Measurements from ENCODE around the gene OR13C2.
"Not testable (repeated sequence)": the region's sequence is repeated elsewhere in the genome, so short reads cannot be mapped to it uniquely, and the experiment has no call there.

OR13C2 gene, protein sequence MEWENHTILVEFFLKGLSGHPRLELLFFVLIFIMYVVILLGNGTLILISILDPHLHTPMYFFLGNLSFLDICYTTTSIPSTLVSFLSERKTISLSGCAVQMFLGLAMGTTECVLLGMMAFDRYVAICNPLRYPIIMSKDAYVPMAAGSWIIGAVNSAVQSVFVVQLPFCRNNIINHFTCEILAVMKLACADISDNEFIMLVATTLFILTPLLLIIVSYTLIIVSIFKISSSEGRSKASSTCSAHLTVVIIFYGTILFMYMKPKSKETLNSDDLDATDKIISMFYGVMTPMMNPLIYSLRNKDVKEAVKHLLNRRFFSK

GRCh38 chr9:104605527-104605926 lies at the start of gene OR13C2:
TSS of gene OR13C2 (minus strand) at chr9:104605627. CDS start at chr9:104605627, 0 bp downstream.
- H3K36me3 ChIP-seq (ENCODE audit: insufficient read depth, low read length); H4K20me1 ChIP-seq (ENCODE audit: insufficient read depth, low read length); H3K4me3 ChIP-seq (ENCODE audit: low read depth, low read length, poor library complexity, severe bottlenecking); H3F3A ChIP-seq (ENCODE audit: insufficient read depth, low read length); H3K9ac ChIP-seq (ENCODE audit: low read length); H3K27ac ChIP-seq (ENCODE audit: low read depth, low read length, poor library complexity, severe bottlenecking); H3K4me1 ChIP-seq (ENCODE audit: insufficient read depth, low read length, severe bottlenecking); H3K9me3 ChIP-seq (ENCODE audit: low read length); H2AFZ ChIP-seq (ENCODE audit: low read length); H3K79me2 ChIP-seq (ENCODE audit: insufficient read depth, low read length); H3K27me3 ChIP-seq (ENCODE audit: insufficient read depth, low read length); H3K4me2 ChIP-seq (ENCODE audit: low read length); H3K9me2 ChIP-seq (ENCODE audit: low read depth, low read length): not testable (repeated sequence)

- no peaks in the 10 kb centered on the region for H4K20me1 ChIP-seq (ENCODE audit: insufficient read depth, low read length)
- no peak overlapping the region for H3K4me3 ChIP-seq (ENCODE audit: low read depth, low read length, poor library complexity, severe bottlenecking)
- no peaks in the 10 kb centered on the region for H3K9me3 ChIP-seq (ENCODE audit: low read length)
- TF ChIP-seq EZH2 (IDR thresholded peaks at IDR 0.05; ENCODE audit: borderline replicate concordance, low read length) (no peak), CTCF (IDR thresholded peaks at IDR 0.05; ENCODE audit: low read length) (no peak)
- no peaks in the 10 kb centered on the region for H3K79me2 ChIP-seq (ENCODE audit: insufficient read depth, low read length)
- no peak overlapping the region for H3K27ac ChIP-seq (ENCODE audit: low read depth, low read length, poor library complexity, severe bottlenecking)
- H3K9me2 ChIP-seq (ENCODE audit: low read depth, low read length): no peaks in the 10 kb centered on the region
- no peaks in the 10 kb centered on the region for H3K36me3 ChIP-seq (ENCODE audit: insufficient read depth, low read length)
- H2AFZ ChIP-seq (ENCODE audit: low read length): no peak overlapping the region
- H3K4me1 ChIP-seq (ENCODE audit: insufficient read depth, low read length, severe bottlenecking): no peaks in the 10 kb centered on the region
- no peaks in the 10 kb centered on the region for H3F3A ChIP-seq (ENCODE audit: insufficient read depth, low read length)
- no peaks in the 10 kb centered on the region for H3K27me3 ChIP-seq (ENCODE audit: insufficient read depth, low read length)
- no peak overlapping the region for H3K4me2 ChIP-seq (ENCODE audit: low read length)
- H3K9ac ChIP-seq (ENCODE audit: low read length): no peak overlapping the region
These were observed 30.0 kb upstream of the OR13C2 start for GRCh38 chr9:104635456-104635855.

DNA sequence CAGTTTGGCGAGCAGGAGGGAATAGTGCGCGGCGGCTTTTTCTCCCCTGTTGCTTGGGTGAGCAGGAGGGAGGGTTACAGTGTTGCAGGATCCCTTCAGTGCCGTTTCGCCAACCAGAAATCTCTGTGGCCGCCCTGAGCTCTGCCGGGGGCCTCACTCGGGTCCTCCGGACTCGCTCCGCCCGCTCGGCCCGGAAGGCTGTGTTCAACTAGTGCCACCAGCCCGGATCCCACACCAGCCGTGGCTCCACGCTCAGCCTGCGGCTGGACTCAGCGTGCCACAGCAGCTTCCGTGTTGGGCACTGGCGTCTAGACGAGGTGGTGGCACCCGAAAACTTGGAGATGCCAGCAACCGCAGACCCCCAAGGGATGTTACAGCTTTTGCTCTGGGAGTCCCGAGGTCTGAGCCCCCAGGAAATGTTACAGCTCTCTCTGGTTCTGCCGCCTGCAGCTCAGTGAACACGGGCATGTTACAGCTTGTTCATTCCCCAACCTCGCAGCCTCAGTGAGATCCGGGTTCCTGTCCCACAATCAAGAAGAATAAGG lies 28.6 kb upstream of the OR13C2 start:
- Histone ChIP-seq H2AFZ (ENCODE audit: low read length) (no peak overlapping the region), H3K27me3 (ENCODE audit: insufficient read depth, low read length) (0 out of 2 replicates have a peak, but pooled peaks cover 3% of the 10 kb centered on the region), H3K36me3 (ENCODE audit: insufficient read depth, low read length) (no peaks in the 10 kb centered on the region), H3K4me3 (ENCODE audit: low read depth, low read length, poor library complexity, severe bottlenecking) (no peak overlapping the region), H3K4me2 (ENCODE audit: low read length) (no peak overlapping the region), H3F3A (ENCODE audit: insufficient read depth, low read length) (no peaks in the 10 kb centered on the region), H3K4me1 (ENCODE audit: insufficient read depth, low read length, severe bottlenecking) (no peaks in the 10 kb centered on the region), H3K9me3 (ENCODE audit: low read length) (no peaks in the 10 kb centered on the region), H3K9me2 (ENCODE audit: low read depth, low read length) (no peaks in the 10 kb centered on the region), H3K9ac (ENCODE audit: low read length) (no peak overlapping the region), H3K79me2 (ENCODE audit: insufficient read depth, low read length) (no peaks in the 10 kb centered on the region), H4K20me1 (ENCODE audit: insufficient read depth, low read length) (no peaks in the 10 kb centered on the region), H3K27ac (ENCODE audit: low read depth, low read length, poor library complexity, severe bottlenecking) (no peak overlapping the region)
- TF ChIP-seq CTCF (IDR thresholded peaks at IDR 0.05; ENCODE audit: low read length) (no peak), EZH2 (IDR thresholded peaks at IDR 0.05; ENCODE audit: borderline replicate concordance, low read length) (no peak)

DNA sequence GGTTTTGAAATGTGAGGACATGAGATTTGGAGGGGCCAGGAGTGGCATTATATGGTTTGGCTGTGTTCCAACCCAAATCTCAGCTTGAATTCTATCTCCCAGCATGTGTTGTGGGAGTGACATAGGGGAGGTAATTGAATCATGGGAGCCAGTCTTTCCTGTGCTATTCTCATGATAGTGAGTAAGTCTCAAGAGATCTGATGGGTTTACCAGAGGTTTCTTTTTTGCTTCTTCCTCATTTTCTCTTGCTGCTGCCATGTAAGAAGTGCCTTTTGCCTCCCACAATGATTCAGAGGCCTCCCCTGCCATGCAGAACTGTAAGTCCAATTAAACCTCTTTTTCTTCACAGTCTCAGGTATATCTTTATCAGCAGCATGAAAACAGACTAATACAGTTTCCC lies 20.5 kb upstream of the OR13C2 start:
- not testable (repeated sequence) for H3K36me3 ChIP-seq (ENCODE audit: insufficient read depth, low read length); H3K9me2 ChIP-seq (ENCODE audit: low read depth, low read length); H3K9me3 ChIP-seq (ENCODE audit: low read length); H2AFZ ChIP-seq (ENCODE audit: low read length); H3K9ac ChIP-seq (ENCODE audit: low read length); H3K4me1 ChIP-seq (ENCODE audit: insufficient read depth, low read length, severe bottlenecking); H4K20me1 ChIP-seq (ENCODE audit: insufficient read depth, low read length); H3K4me2 ChIP-seq (ENCODE audit: low read length); H3K27me3 ChIP-seq (ENCODE audit: insufficient read depth, low read length); H3K79me2 ChIP-seq (ENCODE audit: insufficient read depth, low read length); H3F3A ChIP-seq (ENCODE audit: insufficient read depth, low read length); H3K27ac ChIP-seq (ENCODE audit: low read depth, low read length, poor library complexity, severe bottlenecking); H3K4me3 ChIP-seq (ENCODE audit: low read depth, low read length, poor library complexity, severe bottlenecking)

All from OCI-LY1 (cell line).